ENCODE measurements around the gene COL27A1.

The COL27A1 gene

GRCh38 chr9:114231273-114231672 lies 75.9 kb downstream of the COL27A1 start:
- no peak for FAIRE-seq
- no peak for DNase-seq (ENCODE audit: insufficient read length)
- no peak for TF ChIP-seq POLR2A (IDR thresholded peaks at IDR 0.05; ENCODE audit: low read depth, low read length)

- no peak for TF ChIP-seq TAF1 (IDR thresholded peaks at IDR 0.05; ENCODE audit: borderline replicate concordance, low read depth, low read length)
- TF ChIP-seq POLR2A (IDR thresholded peaks at IDR 0.05; ENCODE audit: low read depth, low read length) = no peak
- TF ChIP-seq POLR2AphosphoS5 (IDR thresholded peaks at IDR 0.05; ENCODE audit: low read depth, low read length) = no peak
- FAIRE-seq = no peak
- no peak for DNase-seq (ENCODE audit: insufficient read length)
Measured at GRCh38 chr9:114231719-114232449, 76.5 kb downstream of the COL27A1 start.

GRCh38 chr9:114233491-114234185 lies 78.3 kb downstream of the COL27A1 start:
- FAIRE-seq = no peak
- DNase-seq (ENCODE audit: insufficient read length) = no peak
- TF ChIP-seq POLR2A (IDR thresholded peaks at IDR 0.05; ENCODE audit: low read depth, low read length) (no peak), POLR2AphosphoS5 (IDR thresholded peaks at IDR 0.05; ENCODE audit: low read depth, low read length) (no peak), TAF1 (IDR thresholded peaks at IDR 0.05; ENCODE audit: borderline replicate concordance, low read depth, low read length) (no peak)

GRCh38 chr9:114235033-114235661 lies 79.8 kb downstream of the COL27A1 start:
- no peak for TF ChIP-seq TAF1 (IDR thresholded peaks at IDR 0.05; ENCODE audit: borderline replicate concordance, low read depth, low read length)
- no peak for TF ChIP-seq POLR2A (IDR thresholded peaks at IDR 0.05; ENCODE audit: low read depth, low read length)
- TF ChIP-seq POLR2AphosphoS5 (IDR thresholded peaks at IDR 0.05; ENCODE audit: low read depth, low read length) = no peak
- FAIRE-seq = no peak
- DNase-seq (ENCODE audit: insufficient read length) = no peak

GRCh38 chr9:114236391-114237138 lies 81.2 kb downstream of the COL27A1 start:
- FAIRE-seq (no peak), DNase-seq (ENCODE audit: insufficient read length) (no peak)
- TF ChIP-seq POLR2A (IDR thresholded peaks at IDR 0.05; ENCODE audit: low read depth, low read length) = no peak
- TF ChIP-seq TAF1 (IDR thresholded peaks at IDR 0.05; ENCODE audit: borderline replicate concordance, low read depth, low read length) = no peak
- TF ChIP-seq POLR2AphosphoS5 (IDR thresholded peaks at IDR 0.05; ENCODE audit: low read depth, low read length) = no peak

GRCh38 chr9:114237247-114237646 lies 81.9 kb downstream of the COL27A1 start:
- no peak for TF ChIP-seq POLR2AphosphoS5 (IDR thresholded peaks at IDR 0.05; ENCODE audit: low read depth, low read length)
- TF ChIP-seq POLR2A (IDR thresholded peaks at IDR 0.05; ENCODE audit: low read depth, low read length) = no peak
- no peak for DNase-seq (ENCODE audit: insufficient read length)
- no peak for FAIRE-seq

- FAIRE-seq = no peak
- no peak for TF ChIP-seq POLR2AphosphoS5 (IDR thresholded peaks at IDR 0.05; ENCODE audit: low read depth, low read length)
- no peak for TF ChIP-seq POLR2A (IDR thresholded peaks at IDR 0.05; ENCODE audit: low read depth, low read length)
- TF ChIP-seq TAF1 (IDR thresholded peaks at IDR 0.05; ENCODE audit: borderline replicate concordance, low read depth, low read length) = no peak
- no peak for DNase-seq (ENCODE audit: insufficient read length)
Measured at GRCh38 chr9:114237781-114238180, 82.4 kb downstream of the COL27A1 start.

- FAIRE-seq = no peak
- no peak for TF ChIP-seq POLR2A (IDR thresholded peaks at IDR 0.05; ENCODE audit: low read depth, low read length)
- no peak for TF ChIP-seq POLR2AphosphoS5 (IDR thresholded peaks at IDR 0.05; ENCODE audit: low read depth, low read length)
- no peak for TF ChIP-seq TAF1 (IDR thresholded peaks at IDR 0.05; ENCODE audit: borderline replicate concordance, low read depth, low read length)
Measured at GRCh38 chr9:114238472-114238871, 83.1 kb downstream of the COL27A1 start.

GRCh38 chr9:114238891-114239875 lies 83.8 kb downstream of the COL27A1 start:
- FAIRE-seq (no peak), DNase-seq (ENCODE audit: insufficient read length) (no peak)
- TF ChIP-seq TAF1 (IDR thresholded peaks at IDR 0.05; ENCODE audit: borderline replicate concordance, low read depth, low read length) (no peak), POLR2A (IDR thresholded peaks at IDR 0.05; ENCODE audit: low read depth, low read length) (no peak), POLR2AphosphoS5 (IDR thresholded peaks at IDR 0.05; ENCODE audit: low read depth, low read length) (no peak)

More at GRCh38 chr9:114238472-114238871, 83.1 kb downstream of the COL27A1 start:
- no peak for DNase-seq (ENCODE audit: insufficient read length)

- FAIRE-seq (no peak), DNase-seq (ENCODE audit: insufficient read length) (no peak)
- TF ChIP-seq POLR2AphosphoS5 (IDR thresholded peaks at IDR 0.05; ENCODE audit: low read depth, low read length) = no peak
- no peak for TF ChIP-seq TAF1 (IDR thresholded peaks at IDR 0.05; ENCODE audit: borderline replicate concordance, low read depth, low read length)
- no peak for TF ChIP-seq POLR2A (IDR thresholded peaks at IDR 0.05; ENCODE audit: low read depth, low read length)
Measured at GRCh38 chr9:114240216-114240615, 84.9 kb downstream of the COL27A1 start.

Data from GM12892 (cell line).